ENCODE data around the gene RBM20. TPM values are rescaled to one million over a fixed set of nuclear protein-coding genes. Genes with fewer than 3 reads are reported as not detected.
A peak's percentile ranks its signal among the peaks of the same experiment; 100 is the strongest.

Gene RBM20
- total RNA-seq, 4 donors from 2014 or later, result 0.88 to 3.8 (median 1.9) TPM

DNA sequence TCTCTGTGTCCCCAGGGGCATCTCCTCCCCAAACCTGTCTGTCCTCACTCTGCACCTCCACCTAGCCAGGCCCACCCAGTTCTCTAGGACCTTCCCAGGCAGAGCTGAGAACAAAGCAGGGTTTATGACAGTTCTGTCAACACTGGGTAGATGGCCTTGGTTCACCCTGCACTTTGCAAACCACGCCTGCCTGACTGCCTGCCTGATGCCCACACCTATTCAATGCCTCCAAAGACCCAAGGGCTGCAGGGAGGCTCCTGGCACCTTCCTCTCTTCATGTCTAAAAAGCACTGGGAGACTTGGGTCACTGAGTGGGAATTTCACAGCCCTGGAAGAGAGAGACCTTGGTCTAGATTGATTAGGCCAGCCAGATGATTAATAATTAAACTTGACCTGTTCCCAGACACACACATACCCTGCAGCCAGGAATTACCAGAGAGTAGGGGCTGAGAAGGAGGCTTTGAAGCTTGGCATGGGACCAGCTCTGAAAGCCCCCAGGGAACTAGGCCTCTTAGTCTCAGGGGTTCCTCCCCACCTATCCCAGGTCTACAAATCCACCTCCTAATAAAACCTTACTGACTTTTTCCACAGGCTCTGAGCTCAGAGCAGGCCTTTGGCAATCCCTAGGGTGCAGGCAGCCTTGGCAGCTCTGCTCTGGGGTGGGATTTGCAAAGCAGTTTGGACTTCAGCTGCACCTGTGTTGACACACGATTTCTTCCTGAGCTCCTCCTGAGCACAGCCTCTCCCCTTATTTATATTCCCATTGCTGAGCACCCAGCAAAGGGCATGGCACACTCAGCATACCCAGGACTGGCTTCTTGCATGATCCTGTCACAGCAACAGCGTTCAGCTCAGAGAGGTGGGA is 201.9 kb downstream of the RBM20 start:
- Histone ChIP-seq H3K9me3 (no peaks in the 10 kb centered on the region), H3K4me1 (no peaks in the 10 kb centered on the region), H3K36me3 (no peaks in the 10 kb centered on the region), H3K4me3 (no peak overlapping the region), H3K27me3 (no peaks in the 10 kb centered on the region), H3K27ac (peak overlapping the region in 1 of 2 donors; percentile 33)
- intact Hi-C loops (cut with DNase I; ENCODE audit: low total_unique reads), result no loop called here
- DNase-seq, result peak in 1 of 2 donors; percentile 14
- TF ChIP-seq POLR2A (IDR thresholded peaks at IDR 0.05), result no peak
- TF ChIP-seq, protein P1, sequence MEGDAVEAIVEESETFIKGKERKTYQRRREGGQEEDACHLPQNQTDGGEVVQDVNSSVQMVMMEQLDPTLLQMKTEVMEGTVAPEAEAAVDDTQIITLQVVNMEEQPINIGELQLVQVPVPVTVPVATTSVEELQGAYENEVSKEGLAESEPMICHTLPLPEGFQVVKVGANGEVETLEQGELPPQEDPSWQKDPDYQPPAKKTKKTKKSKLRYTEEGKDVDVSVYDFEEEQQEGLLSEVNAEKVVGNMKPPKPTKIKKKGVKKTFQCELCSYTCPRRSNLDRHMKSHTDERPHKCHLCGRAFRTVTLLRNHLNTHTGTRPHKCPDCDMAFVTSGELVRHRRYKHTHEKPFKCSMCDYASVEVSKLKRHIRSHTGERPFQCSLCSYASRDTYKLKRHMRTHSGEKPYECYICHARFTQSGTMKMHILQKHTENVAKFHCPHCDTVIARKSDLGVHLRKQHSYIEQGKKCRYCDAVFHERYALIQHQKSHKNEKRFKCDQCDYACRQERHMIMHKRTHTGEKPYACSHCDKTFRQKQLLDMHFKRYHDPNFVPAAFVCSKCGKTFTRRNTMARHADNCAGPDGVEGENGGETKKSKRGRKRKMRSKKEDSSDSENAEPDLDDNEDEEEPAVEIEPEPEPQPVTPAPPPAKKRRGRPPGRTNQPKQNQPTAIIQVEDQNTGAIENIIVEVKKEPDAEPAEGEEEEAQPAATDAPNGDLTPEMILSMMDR (IDR thresholded peaks at IDR 0.05), result no peak

DNA sequence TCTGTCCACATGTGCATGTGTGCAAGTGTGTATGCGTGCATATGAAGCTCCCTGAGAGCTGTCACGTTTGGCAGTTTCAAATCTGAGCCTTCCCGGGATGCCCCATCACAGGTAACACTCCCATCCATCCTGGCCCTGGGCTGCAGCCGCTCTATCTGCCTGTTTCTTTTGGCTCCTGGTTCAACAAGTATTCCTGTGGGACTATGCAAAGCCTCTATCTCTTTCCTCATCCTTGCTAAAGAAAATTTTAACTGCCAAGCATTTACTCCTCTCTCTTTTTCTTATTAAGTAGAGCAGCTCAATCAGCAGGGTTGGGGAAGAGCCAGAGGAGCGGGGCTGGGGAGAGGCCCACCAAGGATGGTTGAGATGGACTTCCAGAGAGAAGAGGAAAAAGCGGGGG is 203.2 kb downstream of the RBM20 start:
- H3K4me1 ChIP-seq, result no peaks in the 10 kb centered on the region
- intact Hi-C loops (cut with DNase I; ENCODE audit: low total_unique reads), result no loop called here
- TF ChIP-seq, protein P1 (IDR thresholded peaks at IDR 0.05), result no peak
- TF ChIP-seq POLR2A (IDR thresholded peaks at IDR 0.05), result no peak

DNA sequence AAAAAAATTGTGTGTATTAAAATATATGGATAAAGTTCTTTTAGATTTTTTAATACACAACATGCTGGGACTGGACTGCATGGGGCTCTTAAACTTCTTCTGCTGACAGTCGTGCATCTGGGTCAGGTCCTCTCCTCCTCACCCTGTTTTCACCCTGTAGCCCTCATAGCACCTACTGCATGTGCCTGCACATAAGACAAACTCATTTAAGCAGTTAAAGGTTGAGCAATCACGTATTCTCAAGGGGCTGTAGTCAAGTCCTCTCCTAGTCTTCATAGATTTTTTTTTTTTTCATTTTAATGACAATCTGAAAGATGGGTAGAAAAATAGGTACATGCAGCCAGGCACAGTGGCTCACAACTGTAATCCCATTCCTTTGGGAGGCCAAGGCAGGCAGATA is 204.0 kb downstream of the RBM20 start:
- Histone ChIP-seq H3K27ac (no peak overlapping the region), H3K4me3 (no peak overlapping the region), H3K9me3 (no peaks in the 10 kb centered on the region), H3K4me1 (no peaks in the 10 kb centered on the region), H3K36me3 (no peaks in the 10 kb centered on the region), H3K27me3 (no peaks in the 10 kb centered on the region)
- peak in 1 of 2 donors; percentile 7 for DNase-seq
- TF ChIP-seq, protein P1 (IDR thresholded peaks at IDR 0.05), result no peak
- no peak for TF ChIP-seq POLR2A (IDR thresholded peaks at IDR 0.05)
- intact Hi-C loops (cut with DNase I; ENCODE audit: low total_unique reads), result no loop called here

More for the DNA sequence above, 203.2 kb downstream of the RBM20 start:
- Histone ChIP-seq H3K4me3 (no peak overlapping the region), H3K36me3 (no peaks in the 10 kb centered on the region), H3K27ac (peak overlapping the region in 1 of 2 donors; percentile 33), H3K9me3 (no peaks in the 10 kb centered on the region), H3K27me3 (no peaks in the 10 kb centered on the region)
- DNase-seq, result peak in 1 of 2 donors; percentile 16

DNA sequence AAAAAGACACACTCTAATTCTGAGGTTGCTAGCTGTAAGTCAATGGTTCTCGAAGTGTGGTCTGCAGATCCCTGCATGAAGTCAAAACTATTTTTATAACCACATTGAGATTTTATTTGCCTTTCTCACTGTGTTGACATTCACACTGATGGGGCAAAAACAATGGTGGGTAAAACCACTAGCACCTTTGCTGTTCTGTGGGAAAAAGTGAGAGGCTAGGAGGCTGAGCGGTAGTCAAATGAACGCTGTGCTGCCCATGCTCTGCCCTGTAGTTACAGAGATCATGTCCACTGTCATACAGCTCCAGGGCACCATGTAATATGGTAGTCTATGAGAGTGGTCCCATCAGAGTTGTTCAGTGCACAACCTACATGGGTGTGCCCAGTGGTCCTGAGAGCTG is 206.0 kb downstream of the RBM20 start:
- H3K9me3 ChIP-seq, result no peaks in the 10 kb centered on the region
- intact Hi-C loops (cut with DNase I; ENCODE audit: low total_unique reads), result no loop called here
- no peak for TF ChIP-seq POLR2A (IDR thresholded peaks at IDR 0.05)

DNA sequence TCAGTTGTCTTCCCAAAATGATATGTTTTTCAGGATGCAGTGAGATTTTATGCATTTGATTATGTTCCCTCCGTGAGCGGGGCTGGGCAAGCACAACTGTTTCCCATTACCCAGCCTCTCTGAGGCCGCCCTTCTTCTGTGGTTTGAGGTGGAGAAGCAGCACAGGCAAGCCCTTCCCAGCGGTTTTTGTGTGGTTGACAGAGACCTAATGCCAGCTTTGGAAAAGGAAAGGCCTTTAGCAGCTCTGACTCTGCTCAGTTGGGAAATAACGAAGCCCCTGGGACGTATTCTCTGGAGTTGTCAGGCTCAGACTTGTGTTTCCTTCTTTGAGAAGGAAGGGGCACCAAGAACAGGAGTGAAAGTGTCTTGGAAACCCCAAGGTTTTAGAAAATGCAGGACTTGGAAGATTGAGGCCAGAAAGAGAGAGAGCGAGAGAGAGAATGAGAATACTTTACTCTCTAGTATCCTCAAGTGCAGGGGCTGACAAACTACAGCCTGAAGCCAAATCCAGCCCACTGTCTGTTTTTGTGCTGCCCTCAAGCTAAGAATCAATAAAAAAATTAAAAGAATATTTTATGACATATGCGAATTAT is 207.0 kb downstream of the RBM20 start:
- intact Hi-C loops (cut with DNase I; ENCODE audit: low total_unique reads), result no loop called here
- Histone ChIP-seq H3K4me3 (no peak overlapping the region), H3K9me3 (no peaks in the 10 kb centered on the region), H3K4me1 (no peaks in the 10 kb centered on the region), H3K36me3 (no peaks in the 10 kb centered on the region), H3K27ac (no peak overlapping the region), H3K27me3 (no peaks in the 10 kb centered on the region)
- no peak for DNase-seq
- TF ChIP-seq, protein P1 (IDR thresholded peaks at IDR 0.05), result no peak
- TF ChIP-seq POLR2A (IDR thresholded peaks at IDR 0.05), result no peak

More for the DNA sequence above, 206.0 kb downstream of the RBM20 start:
- no peak overlapping the region for H3K27ac ChIP-seq
- no peaks in the 10 kb centered on the region for H3K4me1 ChIP-seq
- no peak for DNase-seq
- H3K27me3 ChIP-seq, result no peaks in the 10 kb centered on the region
- no peak overlapping the region for H3K4me3 ChIP-seq
- H3K36me3 ChIP-seq, result no peaks in the 10 kb centered on the region

All from uterus (tissue), 4 donors.